GM18499 (cell line): ENCODE results near the gene LYPD3.
"Not testable (repeated sequence)": the region's sequence is repeated elsewhere in the genome, so short reads cannot be mapped to it uniquely, and the experiment has no call there.

Experiments used
- ATAC-seq: cut with Tn5 transposase; IDR thresholded peaks from one replicate; pipeline ENCODE4 v1.9.1; 2021; ENCODE audit warnings: moderate number of reproducible peaks; ENCODE audit not compliant: insufficient read depth, unreplicated experiment

LYPD3 gene

DNA sequence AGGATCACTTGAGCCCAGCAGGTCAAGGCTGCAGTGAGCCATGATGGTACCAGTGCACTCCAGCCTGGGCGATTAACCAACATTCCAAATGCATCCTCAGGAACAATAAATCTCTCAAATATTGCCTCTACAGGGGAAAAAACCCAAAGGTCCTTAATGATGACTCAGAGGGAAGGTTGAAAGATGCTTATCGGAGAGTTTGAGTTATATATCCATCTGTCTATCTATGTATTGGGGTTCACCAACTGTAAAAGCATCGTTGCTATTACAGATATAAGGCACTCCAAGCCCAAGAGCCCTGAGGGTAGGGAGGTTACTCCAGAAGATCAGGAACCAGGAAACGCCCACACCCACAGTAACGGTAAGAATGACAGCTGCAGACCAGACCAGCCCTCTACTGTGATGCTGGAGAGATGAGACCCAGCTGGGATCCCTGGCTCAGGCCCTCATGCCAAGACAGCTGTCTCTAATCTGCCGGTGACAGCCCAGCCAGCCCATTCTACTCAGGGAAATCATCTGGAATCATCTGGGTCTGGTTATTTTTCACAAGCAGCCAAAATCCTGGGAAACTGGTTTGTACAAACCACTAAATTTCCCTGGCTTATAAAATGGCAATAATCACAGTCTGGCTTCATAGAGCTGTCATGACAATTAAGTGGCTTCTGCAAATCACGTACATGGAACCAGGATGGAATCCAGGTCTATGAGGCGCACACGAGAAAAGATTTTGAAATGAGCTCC is 26.9 kb downstream of the LYPD3 start:
- no peak for ATAC-seq

DNA sequence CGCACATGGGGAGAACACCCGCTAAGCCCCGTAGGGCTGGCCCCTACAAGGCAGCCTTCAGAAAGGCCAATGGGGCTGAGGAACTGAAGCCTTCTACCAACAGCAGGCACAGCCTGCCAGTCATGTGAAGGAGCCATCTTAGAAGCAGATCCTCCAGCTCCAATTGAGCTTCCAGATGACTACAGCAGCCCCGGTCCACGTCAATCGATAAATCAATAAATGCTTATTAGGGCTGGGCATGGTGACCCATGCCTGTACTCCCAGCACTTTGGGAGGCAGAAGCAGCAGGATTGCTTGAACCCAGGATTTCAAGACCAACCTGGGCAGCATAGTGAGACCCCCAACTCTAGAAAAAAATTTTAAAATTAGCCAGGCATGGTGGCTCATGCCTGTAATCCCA is 27.7 kb downstream of the LYPD3 start:
- no peak for ATAC-seq

DNA sequence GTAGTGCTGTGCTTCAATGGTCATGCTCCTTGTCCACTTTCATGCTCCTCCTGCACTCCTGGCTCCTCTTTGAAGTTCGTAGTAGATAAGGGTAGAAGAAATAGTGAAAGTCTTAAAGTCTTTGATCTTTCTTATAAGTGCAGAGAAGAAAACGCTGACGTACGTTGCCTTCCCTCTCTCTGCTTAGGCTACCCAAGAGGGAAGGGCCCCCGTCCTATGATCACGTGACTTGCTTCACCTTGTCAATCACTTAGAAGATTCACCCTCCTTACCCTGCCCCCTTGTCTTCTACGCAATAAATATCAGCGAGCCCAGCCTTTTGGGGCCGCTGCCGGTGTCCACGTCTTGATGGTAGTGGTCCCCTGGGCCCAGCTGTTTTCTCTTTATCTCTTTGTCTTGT is 28.1 kb downstream of the LYPD3 start:
- not testable (repeated sequence) for ATAC-seq

DNA sequence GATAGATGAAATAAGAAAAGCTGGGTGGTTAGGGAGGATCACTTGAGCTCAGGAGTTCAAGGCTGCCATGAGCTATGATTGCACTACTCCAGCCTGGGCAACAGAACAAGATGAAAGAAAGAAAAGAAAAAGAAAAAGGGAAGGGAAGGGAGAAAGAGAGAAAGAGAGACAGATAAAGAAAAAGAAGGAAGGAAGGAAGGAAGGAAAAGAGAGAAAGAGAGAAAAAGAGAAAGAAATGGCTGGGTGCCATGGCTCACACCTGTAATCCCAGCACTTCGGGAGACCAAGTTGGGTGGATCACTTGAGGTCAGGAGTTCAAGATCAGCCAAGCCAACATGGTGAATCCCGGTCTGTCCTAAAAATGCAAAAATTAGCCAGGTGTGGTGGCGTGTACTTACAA is 29.6 kb downstream of the LYPD3 start:
- ATAC-seq = no peak

DNA sequence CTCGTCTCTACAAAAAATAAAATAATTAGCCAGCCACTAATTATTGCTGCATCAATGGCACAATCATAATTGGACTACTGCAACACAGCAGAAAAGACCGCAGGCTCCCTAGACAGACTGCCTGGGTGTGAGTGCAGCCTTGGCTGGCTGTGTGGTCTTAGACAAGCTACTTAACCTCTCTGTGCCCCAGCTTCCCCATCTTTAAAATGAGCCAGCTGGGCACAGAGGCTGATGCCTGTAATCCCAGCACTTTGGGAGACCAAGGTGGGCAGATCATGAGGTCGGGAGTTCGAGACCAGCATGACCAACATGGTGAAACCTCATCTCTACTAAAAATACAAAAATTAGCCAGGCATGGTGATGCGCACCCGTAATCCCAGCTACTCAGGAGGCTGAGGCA is 31.7 kb downstream of the LYPD3 start:
- no peak for ATAC-seq

DNA sequence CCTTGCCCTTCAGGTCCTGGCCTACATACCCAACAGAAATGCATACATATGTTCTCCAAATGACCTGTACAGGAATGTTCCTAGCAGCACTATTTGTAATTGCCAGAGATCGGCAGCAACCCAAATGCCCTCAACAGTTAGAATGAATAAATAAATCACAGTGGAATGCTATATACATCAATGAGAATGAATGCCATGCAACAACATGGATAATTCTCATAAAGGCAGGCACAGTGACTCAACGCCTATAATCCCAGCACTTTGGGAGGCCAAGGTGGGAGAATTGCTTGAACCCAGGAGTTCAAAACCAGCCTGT is 32.1 kb downstream of the LYPD3 start:
- ATAC-seq = no peak

DNA sequence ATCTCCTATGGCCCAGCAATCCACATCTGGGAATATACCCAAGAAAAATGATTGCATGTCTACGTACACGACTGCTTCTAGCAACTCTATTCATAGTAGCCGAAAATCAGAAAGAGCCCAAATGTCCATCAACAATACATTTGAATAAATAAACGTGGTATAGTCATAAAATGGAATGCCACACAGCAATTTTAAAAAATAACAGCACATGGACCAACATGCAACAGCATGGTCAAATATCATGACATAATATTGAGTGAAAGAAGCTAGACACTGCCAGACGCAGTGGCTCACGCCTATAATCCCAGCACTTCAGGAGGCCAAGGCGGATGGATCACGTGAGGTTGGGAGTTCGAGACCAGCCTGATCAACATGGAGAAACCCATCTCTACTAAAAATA is 34.4 kb downstream of the LYPD3 start:
- ATAC-seq = no peak

DNA sequence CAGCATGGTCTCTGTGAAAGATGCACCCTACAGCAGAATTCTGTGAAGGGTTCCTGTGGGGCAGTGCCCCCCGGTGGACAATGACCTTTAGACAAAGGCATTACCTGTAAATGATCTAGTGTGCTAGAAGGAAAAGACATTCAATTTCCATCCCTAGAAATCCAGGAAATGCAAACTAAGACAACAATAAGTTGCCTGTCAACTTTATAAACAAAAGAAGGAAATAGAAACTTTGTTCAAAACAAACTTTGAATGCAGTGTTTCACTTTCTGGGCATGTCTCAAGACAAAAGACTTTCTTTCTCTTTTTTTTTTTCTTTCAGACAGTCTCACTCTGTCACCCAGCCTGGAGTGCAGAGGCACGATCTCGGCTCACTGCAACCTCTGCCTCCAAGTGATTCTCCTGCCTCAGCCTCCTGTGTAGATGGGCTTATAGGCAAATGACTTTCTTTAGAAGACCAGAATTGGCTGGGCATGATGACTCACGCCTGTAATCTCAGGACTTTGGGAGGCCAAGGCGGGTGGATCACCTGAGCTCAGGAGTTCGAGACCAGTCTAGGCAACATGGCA is 35.2 kb downstream of the LYPD3 start:
- ATAC-seq = no peak

DNA sequence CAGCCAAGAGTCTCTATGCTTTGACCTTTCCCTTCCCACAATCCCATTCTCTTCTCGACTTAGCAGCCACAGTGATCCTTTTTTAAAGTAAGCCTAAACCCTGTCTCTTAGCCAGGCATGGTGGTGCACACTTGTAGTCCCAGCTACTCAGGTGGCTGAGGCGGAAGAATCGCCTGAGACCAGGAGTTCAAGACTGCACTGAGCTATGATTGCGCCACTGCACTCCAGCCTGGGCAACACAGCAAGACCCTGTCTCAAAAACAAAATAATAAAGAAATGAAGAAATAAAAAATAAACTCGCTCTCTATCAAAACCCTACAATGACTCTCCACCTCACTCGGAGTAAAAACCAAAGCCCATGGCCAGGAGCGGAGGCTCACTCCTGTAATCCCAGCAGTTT is 36.0 kb downstream of the LYPD3 start:
- no peak for ATAC-seq

DNA sequence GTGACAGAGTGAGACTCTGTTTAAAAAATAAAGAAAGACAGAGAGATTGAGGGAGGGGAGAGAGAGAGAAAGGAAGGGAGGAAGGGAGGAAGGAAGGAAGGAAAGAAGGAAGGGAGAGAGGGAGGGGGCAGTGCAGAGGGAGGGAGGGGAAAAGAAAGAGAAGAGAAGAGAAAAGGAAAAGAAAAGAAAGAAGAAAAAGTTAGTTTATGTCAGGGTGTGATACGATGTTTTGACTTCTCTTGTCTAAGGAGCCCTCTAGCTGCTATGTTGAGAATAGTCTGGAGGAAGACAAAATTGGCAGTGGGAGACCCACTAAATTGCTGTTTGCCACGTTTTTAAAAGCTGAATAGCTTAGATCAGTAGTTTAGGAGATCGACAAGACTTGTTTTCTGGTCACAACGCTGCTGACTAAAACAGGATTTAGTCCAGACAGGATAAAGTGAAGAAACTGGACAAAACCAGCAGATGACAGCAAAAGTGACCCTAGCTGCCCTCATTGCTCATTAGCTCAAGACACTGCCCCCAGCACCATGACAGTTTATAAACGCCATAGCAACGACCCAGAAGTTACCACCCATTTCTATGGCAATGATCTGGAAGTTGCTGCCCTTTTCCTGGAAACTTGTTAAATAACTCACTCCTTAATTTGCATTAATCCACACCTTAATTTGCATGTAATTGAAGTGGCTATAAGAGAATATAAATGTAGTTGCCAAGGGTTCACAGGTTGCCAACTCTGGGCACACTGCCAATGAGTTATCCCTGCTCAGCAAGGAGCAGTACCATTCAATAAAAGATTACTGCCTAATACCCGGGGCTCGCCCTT is 39.6 kb downstream of the LYPD3 start:
- no peak for ATAC-seq

DNA sequence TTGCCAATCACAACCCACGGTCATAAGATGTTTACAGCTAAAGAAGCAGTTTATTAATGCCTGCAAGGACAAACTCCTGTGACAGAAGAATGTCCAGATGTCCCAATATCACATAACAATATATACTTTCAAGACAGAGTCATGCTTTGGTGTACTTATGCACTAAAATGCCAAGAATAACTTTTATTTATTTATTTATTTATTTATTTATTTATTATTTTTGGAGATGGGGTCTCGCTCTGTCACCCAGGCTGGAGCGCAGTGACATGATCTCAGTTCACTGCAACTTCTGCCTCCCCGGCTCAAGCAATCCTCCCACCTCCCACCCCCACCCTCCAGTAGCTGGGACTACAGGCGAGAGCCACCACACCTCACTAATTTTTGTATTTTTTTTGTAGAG is 41.6 kb downstream of the LYPD3 start:
- ATAC-seq = no peak

DNA sequence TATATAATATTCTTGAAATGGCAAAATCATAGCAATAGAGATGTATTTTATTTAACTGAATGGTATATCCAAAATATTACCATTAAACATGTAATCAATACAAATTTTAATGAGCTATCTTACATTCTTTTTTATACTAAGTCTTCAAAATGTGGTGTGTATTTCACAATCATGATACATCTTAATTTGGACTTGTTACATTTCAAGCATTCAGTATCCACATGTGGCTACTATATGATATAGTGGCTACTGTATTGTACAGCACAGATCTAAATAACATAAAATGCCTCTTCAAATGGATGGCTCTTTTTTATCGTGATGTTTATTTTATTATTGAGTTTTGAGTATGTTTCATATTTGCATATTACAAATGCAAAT is 42.7 kb downstream of the LYPD3 start:
- ATAC-seq = no peak

DNA sequence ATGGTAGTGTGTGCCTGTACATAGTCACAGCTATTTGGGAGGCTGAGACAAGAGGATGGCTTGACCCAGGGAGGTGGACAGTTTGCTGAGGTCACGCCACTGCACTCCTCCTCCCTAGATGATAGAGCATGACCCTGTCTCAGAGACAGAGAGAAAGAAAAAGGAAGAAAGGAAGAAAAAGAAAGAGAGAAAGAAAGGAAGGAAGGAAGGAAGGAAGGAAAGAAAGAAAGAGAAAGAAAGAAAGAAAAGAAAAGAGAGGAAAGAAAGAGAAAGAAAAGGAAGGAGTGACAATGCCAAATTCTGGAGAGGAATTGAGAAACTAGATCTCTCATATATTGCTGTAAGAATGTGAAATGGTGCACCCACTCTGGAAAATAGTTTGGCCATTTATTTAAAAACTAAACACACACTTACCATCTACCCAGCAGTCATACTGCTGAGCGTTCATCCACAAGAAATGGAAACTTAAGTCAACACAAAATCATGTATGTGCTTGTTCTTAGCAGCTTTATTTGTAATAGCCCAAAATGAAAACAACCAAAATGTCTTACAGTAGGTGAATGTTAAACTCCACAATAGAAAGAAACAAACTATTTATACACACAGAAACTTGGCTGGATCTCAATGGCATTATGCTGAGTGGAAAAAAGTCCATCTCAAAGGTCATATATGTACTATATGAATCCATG is 43.3 kb downstream of the LYPD3 start:
- no peak for ATAC-seq

DNA sequence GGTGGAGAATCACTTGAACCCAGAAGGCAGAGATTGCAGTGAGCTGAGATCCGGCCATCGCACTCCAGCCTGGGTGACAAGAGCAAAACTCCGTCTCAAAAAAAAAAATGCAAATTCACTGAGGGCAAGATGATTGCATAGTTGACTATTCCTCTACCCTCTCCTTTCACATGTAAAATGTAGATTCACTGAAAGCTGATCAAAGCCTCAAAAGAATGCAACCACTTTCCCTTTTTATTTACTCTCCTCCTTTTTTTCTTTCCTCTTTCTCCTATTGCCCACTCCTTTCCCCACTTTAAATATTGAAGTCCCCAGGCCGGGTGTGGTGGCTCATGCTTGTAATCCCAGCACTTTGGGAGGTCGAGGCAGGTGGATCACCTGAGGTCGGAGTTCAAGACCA is 44.5 kb downstream of the LYPD3 start:
- ATAC-seq = no peak

DNA sequence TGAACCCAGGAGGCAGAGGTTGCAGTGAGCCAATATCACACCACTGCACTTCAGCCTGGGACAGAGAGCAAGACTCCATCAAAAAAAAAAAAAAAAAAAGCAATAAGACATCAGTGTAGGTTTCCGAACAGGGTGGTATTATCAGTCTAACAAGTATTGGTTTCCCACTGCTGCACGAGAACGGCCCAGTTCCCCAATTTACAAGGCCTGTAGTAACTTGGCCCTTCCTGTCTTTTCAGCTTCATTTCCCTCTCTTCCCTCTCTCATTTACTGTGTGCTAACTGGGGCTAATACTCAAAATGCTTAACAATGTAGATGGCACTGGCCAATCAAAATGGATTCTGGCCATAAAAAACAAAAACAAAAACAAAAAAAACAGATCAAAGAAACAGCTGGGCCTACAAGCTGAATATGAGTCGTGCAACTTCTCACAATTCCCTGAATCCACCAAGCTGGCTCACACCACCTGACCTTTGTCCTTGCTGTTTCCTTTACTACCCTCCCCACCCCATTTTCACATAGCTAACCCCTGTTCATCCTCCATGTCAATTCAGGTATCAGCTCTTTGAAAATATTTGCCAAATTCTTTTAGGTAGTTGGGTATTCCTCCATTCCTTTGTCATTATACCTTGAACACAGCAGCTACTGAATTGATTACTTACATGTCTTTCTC is 48.3 kb downstream of the LYPD3 start:
- no peak for ATAC-seq

DNA sequence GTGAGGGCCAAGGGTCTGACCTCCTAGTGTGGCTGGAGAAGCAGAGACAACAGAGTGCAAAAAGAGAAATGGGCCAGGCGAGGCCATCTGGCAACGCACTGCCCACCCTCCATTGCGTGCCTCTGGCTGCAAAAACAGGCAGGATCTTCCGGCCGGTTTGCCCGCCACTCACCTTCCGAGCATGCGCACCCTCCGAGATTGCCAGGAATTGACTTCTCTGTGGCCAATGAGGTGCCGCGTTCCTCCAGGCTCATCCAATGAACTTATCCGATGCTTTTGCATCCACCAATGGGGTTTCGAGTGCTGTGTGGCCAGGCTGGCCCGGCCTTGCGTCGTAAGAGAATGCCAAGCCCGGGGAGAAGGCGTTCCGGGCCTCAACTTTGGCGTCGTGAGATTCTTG is 50.9 kb downstream of the LYPD3 start, which contains the start of gene TEX101:
TSS of gene TEX101 (plus strand) at position 337 of the 400 bp plus-strand sequence. CDS start 1,030 bp downstream, outside the sequence.
- ATAC-seq = no peak

DNA sequence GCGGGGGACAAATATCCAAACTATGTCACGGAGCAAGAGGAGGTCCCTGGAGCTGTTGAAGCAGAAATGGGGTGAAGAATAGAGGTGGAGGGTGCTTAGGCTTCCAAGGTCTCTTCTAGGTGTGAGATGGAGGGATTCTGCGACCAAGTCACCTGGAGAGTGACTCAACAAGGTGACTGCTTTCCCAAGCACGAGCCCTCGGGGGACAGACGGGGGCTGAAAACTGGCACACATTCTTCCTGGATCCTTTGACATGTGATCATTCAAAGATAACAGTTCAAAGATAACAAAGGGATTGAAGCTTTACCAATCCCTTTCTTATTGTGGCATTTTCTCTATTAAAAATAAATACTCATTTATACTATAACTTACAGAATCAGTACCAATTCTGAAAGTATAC is 53.0 kb downstream of the LYPD3 start:
- no peak for ATAC-seq
